Measurements from ENCODE around the gene CD96. TPM values are rescaled to one million over a fixed set of nuclear protein-coding genes. Genes with fewer than 3 reads are reported as not detected.

The CD96 gene
- total RNA-seq, 1 experiment from 2014 or later: not detected

- Histone ChIP-seq H3K9me3 (ENCODE audit: low read length) (no peaks in the 10 kb centered on the region), H3K4me2 (ENCODE audit: low read depth, low read length, poor library complexity, severe bottlenecking) (no peak overlapping the region), H3K27ac (ENCODE audit: low read length) (no peak overlapping the region), H2AFZ (ENCODE audit: low read length) (no peak overlapping the region), H3K4me3 (ENCODE audit: low read length) (no peak overlapping the region), H3K9ac (ENCODE audit: low read length) (no peak overlapping the region), H3K9me2 (replicated peaks; ENCODE audit: insufficient read depth, low read length) (no peaks in the 10 kb centered on the region), H3K79me2 (ENCODE audit: low read length) (no peaks in the 10 kb centered on the region), H3K36me3 (ENCODE audit: insufficient read depth, low read length) (no peaks in the 10 kb centered on the region), H3K27me3 (ENCODE audit: low read length) (no peaks in the 10 kb centered on the region), H4K20me1 (ENCODE audit: insufficient read depth, low read depth, low read length) (peaks cover 5% of the 10 kb centered on the region; the same call in 1 of the 2 replicates), H3K4me1 (ENCODE audit: low read length) (peaks cover 8% of the 10 kb centered on the region)
- no peak for DNase-seq
These were observed 139.8 kb downstream of the CD96 start for GRCh38 chr3:111681661-111682426.

DNA sequence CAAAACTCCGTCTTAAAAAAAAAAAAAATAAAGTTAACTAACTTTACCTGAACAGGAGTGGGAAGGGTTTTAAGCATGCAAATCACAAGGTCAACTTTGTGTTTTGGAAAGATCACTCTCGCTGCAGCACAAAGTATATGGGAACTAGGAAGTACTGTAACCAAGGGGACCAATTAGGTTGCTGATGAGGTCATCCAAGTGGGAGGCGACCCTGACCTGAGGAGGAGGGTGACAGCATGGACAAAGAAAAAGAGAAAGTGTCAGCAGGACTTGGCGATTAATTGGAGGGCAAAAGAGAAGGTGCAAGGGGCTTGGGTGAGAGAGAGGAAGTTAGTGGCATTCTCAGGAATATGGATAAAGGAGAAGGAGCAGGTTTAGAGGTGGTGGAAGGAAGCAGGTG is 142.6 kb downstream of the CD96 start:
- no peak for DNase-seq
- Histone ChIP-seq H3K9me3 (ENCODE audit: low read length) (no peaks in the 10 kb centered on the region), H3K9me2 (replicated peaks; ENCODE audit: insufficient read depth, low read length) (no peaks in the 10 kb centered on the region), H3K4me1 (ENCODE audit: low read length) (no peaks in the 10 kb centered on the region), H3K9ac (ENCODE audit: low read length) (no peak overlapping the region), H3K27ac (ENCODE audit: low read length) (no peak overlapping the region), H3K79me2 (ENCODE audit: low read length) (no peaks in the 10 kb centered on the region), H3K4me3 (ENCODE audit: low read length) (no peak overlapping the region), H3K36me3 (ENCODE audit: insufficient read depth, low read length) (no peaks in the 10 kb centered on the region), H3K27me3 (ENCODE audit: low read length) (no peaks in the 10 kb centered on the region), H2AFZ (ENCODE audit: low read length) (no peak overlapping the region), H3K4me2 (ENCODE audit: low read depth, low read length, poor library complexity, severe bottlenecking) (no peak overlapping the region), H4K20me1 (ENCODE audit: insufficient read depth, low read depth, low read length) (peaks cover 9% of the 10 kb centered on the region; the same call in 1 of the 2 replicates)

GRCh38 chr3:111688190-111688800 is 146.3 kb downstream of the CD96 start:
- H3K27ac ChIP-seq (ENCODE audit: low read length): no peak overlapping the region
- no peak overlapping the region for H3K9ac ChIP-seq (ENCODE audit: low read length)
- H4K20me1 ChIP-seq (ENCODE audit: insufficient read depth, low read depth, low read length): peaks cover 9% of the 10 kb centered on the region; the same call in 1 of the 2 replicates
- no peaks in the 10 kb centered on the region for H3K36me3 ChIP-seq (ENCODE audit: insufficient read depth, low read length)
- H3K4me3 ChIP-seq (ENCODE audit: low read length): no peak overlapping the region
- H3K4me1 ChIP-seq (ENCODE audit: low read length): peaks cover 8% of the 10 kb centered on the region
- no peaks in the 10 kb centered on the region for H3K9me2 ChIP-seq (replicated peaks; ENCODE audit: insufficient read depth, low read length)
- H3K79me2 ChIP-seq (ENCODE audit: low read length): no peaks in the 10 kb centered on the region
- H3K9me3 ChIP-seq (ENCODE audit: low read length): no peaks in the 10 kb centered on the region
- H2AFZ ChIP-seq (ENCODE audit: low read length): no peak overlapping the region
- no peak for DNase-seq
- no peak overlapping the region for H3K4me2 ChIP-seq (ENCODE audit: low read depth, low read length, poor library complexity, severe bottlenecking)
- H3K27me3 ChIP-seq (ENCODE audit: low read length): no peaks in the 10 kb centered on the region

DNA sequence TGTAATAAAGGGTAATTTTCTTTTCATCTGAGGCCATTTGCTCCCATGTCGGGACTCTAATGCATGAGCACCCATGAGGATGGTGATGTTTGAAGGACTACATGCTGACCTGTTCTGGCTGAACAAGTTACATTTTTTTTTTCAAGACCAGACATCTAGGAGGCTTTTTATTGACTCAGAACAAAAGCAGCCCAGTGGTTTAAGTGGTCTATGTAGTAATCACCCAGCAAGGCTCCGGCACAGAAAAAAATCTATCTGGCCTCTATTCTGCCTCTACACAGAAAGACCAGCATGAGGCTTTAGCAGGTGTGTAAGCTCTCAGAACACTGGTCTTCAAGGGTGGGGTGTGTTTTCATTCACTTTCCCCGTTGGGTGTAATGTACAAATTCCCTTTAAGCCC is 148.2 kb downstream of the CD96 start:
- Histone ChIP-seq H3K79me2 (ENCODE audit: low read length) (no peaks in the 10 kb centered on the region), H3K9me2 (replicated peaks; ENCODE audit: insufficient read depth, low read length) (no peaks in the 10 kb centered on the region), H3K4me1 (ENCODE audit: low read length) (peaks cover 17% of the 10 kb centered on the region), H2AFZ (ENCODE audit: low read length) (no peak overlapping the region), H3K36me3 (ENCODE audit: insufficient read depth, low read length) (no peaks in the 10 kb centered on the region), H3K4me3 (ENCODE audit: low read length) (no peak overlapping the region), H3K27me3 (ENCODE audit: low read length) (no peaks in the 10 kb centered on the region), H4K20me1 (ENCODE audit: insufficient read depth, low read depth, low read length) (peaks cover 9% of the 10 kb centered on the region; the same call in 1 of the 2 replicates), H3K9ac (ENCODE audit: low read length) (no peak overlapping the region), H3K9me3 (ENCODE audit: low read length) (no peaks in the 10 kb centered on the region), H3K4me2 (ENCODE audit: low read depth, low read length, poor library complexity, severe bottlenecking) (no peak overlapping the region), H3K27ac (ENCODE audit: low read length) (no peak overlapping the region)
- DNase-seq: no peak

- peaks cover 17% of the 10 kb centered on the region for H3K4me1 ChIP-seq (ENCODE audit: low read length)
- no peak overlapping the region for H3K27ac ChIP-seq (ENCODE audit: low read length)
- no peak overlapping the region for H3K4me2 ChIP-seq (ENCODE audit: low read depth, low read length, poor library complexity, severe bottlenecking)
- H3K79me2 ChIP-seq (ENCODE audit: low read length): no peaks in the 10 kb centered on the region
- H4K20me1 ChIP-seq (ENCODE audit: insufficient read depth, low read depth, low read length): peaks cover 4% of the 10 kb centered on the region; the same call in 1 of the 2 replicates
- no peak overlapping the region for H3K4me3 ChIP-seq (ENCODE audit: low read length)
- no peak overlapping the region for H3K9ac ChIP-seq (ENCODE audit: low read length)
- H2AFZ ChIP-seq (ENCODE audit: low read length): no peak overlapping the region
- H3K36me3 ChIP-seq (ENCODE audit: insufficient read depth, low read length): no peaks in the 10 kb centered on the region
- H3K9me2 ChIP-seq (replicated peaks; ENCODE audit: insufficient read depth, low read length): no peaks in the 10 kb centered on the region
- H3K9me3 ChIP-seq (ENCODE audit: low read length): no peaks in the 10 kb centered on the region
- H3K27me3 ChIP-seq (ENCODE audit: low read length): no peaks in the 10 kb centered on the region
- peak; percentile 69 for DNase-seq
These were observed 149.4 kb downstream of the CD96 start for GRCh38 chr3:111691293-111691909.

DNA sequence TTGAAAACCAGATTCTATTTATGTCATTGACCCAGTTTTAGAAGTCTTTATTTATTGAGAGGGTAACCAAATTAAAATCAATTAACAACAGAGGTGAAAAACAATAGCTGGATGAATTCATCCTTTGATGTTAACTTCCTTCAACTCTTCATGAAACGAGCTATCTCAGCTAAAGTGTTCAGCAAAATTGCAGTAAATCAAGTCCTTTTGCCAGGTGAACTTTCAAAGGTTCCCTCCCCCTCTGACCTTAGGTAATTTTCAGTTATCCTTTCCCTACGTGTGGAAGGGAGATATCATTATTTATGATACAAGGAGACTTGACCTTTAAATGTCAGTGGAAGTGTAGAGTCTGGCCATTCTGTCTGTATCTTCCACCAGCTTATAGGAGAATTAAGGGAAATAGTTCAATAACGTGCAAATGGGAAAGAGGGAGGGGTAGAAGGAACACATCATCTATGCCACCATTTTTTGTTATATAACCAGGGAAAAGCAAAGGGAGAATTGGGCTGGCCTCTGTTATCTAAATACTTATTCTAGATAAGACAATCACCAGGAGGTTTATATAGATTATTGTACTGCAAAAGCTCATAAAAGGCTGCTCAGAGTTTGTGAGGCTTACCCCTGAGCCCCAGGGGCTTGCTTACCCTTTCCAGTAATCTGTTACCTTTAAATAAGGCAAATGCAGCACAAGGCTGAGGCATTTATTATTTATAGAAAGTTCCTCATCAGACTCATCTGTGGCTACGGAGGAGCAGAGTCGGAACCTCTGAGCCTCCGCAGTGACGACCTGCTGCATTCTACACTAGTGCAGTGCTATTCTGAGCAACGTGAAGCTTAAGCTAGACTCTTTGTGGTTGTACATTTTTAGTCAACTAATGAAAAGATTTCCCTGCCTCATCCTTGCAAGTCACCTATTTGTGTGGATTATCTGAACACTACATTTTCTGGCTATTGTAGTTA is 150.9 kb downstream of the CD96 start:
- Histone ChIP-seq H3K27ac (ENCODE audit: low read length) (no peak overlapping the region), H4K20me1 (ENCODE audit: insufficient read depth, low read depth, low read length) (no peaks in the 10 kb centered on the region; the same call in 1 of the 2 replicates), H3K9me2 (replicated peaks; ENCODE audit: insufficient read depth, low read length) (no peaks in the 10 kb centered on the region), H3K4me3 (ENCODE audit: low read length) (no peak overlapping the region), H3K79me2 (ENCODE audit: low read length) (no peaks in the 10 kb centered on the region), H3K27me3 (ENCODE audit: low read length) (no peaks in the 10 kb centered on the region), H3K4me1 (ENCODE audit: low read length) (peaks cover 17% of the 10 kb centered on the region), H3K36me3 (ENCODE audit: insufficient read depth, low read length) (no peaks in the 10 kb centered on the region), H3K4me2 (ENCODE audit: low read depth, low read length, poor library complexity, severe bottlenecking) (peak overlapping the region; percentile 16), H3K9me3 (ENCODE audit: low read length) (no peaks in the 10 kb centered on the region), H3K9ac (ENCODE audit: low read length) (no peak overlapping the region), H2AFZ (ENCODE audit: low read length) (no peak overlapping the region)
- DNase-seq: peak; percentile 49

DNA sequence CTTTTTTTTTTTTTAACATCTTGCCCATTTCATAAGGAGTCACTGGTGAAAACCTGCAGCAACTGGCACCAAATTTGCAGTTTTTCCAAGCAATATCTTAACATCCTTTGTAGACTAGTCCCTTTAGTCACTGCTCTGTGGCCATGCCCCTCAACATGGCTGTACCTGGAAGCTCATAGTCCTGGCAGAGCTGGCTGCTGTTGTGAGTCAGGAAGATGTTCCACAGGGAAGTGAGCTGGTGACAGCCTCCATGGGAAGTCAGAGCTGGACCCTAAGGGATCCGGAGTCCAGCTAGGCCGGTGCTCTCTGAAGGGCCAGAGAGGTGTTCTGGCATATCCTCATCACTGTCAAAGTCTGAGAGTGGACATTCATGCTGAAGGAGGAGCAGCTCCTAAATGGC is 152.5 kb downstream of the CD96 start:
- Histone ChIP-seq H3K9me3 (ENCODE audit: low read length) (no peaks in the 10 kb centered on the region), H3K79me2 (ENCODE audit: low read length) (no peaks in the 10 kb centered on the region), H3K4me3 (ENCODE audit: low read length) (no peak overlapping the region), H3K4me1 (ENCODE audit: low read length) (peaks cover 17% of the 10 kb centered on the region), H3K9me2 (replicated peaks; ENCODE audit: insufficient read depth, low read length) (no peaks in the 10 kb centered on the region), H4K20me1 (ENCODE audit: insufficient read depth, low read depth, low read length) (no peaks in the 10 kb centered on the region; the same call in none of the 2 replicates), H3K4me2 (ENCODE audit: low read depth, low read length, poor library complexity, severe bottlenecking) (no peak overlapping the region), H3K27me3 (ENCODE audit: low read length) (no peaks in the 10 kb centered on the region), H2AFZ (ENCODE audit: low read length) (no peak overlapping the region), H3K36me3 (ENCODE audit: insufficient read depth, low read length) (no peaks in the 10 kb centered on the region), H3K27ac (ENCODE audit: low read length) (no peak overlapping the region), H3K9ac (ENCODE audit: low read length) (no peak overlapping the region)
- DNase-seq: no peak

Data from Karpas-422 (cell line).